ENCODE data around the gene EIF4ENIF1. TPM values are rescaled to one million over a fixed set of nuclear protein-coding genes. Genes with fewer than 3 reads are reported as not detected.
A peak's percentile ranks its signal among the peaks of the same experiment; 100 is the strongest.

Gene EIF4ENIF1
- total and polyA plus RNA-seq, 2 donors (not counting 1 experiment from before 2014, with no cell fraction given), result 13.9 to 25.7 TPM

- no peaks in the 10 kb centered on the region for H3K36me3 ChIP-seq (ENCODE audit: control insufficient read depth, insufficient read depth, low read length)
- no peaks in the 10 kb centered on the region for H4K20me1 ChIP-seq (ENCODE audit: control insufficient read depth, extremely low read depth, insufficient read depth, low read length)
- no peak overlapping the region for H3K4me2 ChIP-seq (ENCODE audit: extremely low read depth, insufficient read depth, low read length)
- TF ChIP-seq CTCF (conservative IDR thresholded peaks at IDR 0.05 in 1 of 2, IDR thresholded peaks at IDR 0.05 in 1 of 2; ENCODE audit: low read depth in 1 of 2, low read length in 2 of 2), result no peak
- no peak for TF ChIP-seq EZH2 (IDR thresholded peaks at IDR 0.05; ENCODE audit: low read length, missing control alignments)
- no peaks in the 10 kb centered on the region for H3K27me3 ChIP-seq (ENCODE audit: control insufficient read depth, insufficient read depth, low read length)
- H3K27ac ChIP-seq (ENCODE audit: insufficient read depth, low read length), result peak overlapping the region; percentile 37
- no peaks in the 10 kb centered on the region for H3K9me3 ChIP-seq (ENCODE audit: control insufficient read depth, insufficient read depth, low read depth, low read length)
- H3K4me1 ChIP-seq (ENCODE audit: control insufficient read depth, extremely low read depth, insufficient read depth, low read length), result peaks cover 4% of the 10 kb centered on the region
- peaks cover 3% of the 10 kb centered on the region for H3K79me2 ChIP-seq (ENCODE audit: control insufficient read depth, insufficient read depth, low read length)
- peak in 1 of 2 donors; percentile 62 for DNase-seq (ENCODE audit: low read depth in 2 of 2)
- no peak overlapping the region for H2AFZ ChIP-seq (ENCODE audit: low read length)
- H3K9ac ChIP-seq (ENCODE audit: insufficient read depth, low read length), result no peak overlapping the region
- H3K4me3 ChIP-seq (replicated peaks in 1 of 4; ENCODE audit: control extremely low read depth in 1 of 4, insufficient read depth in 1 of 4, low read depth in 3 of 4, low read length in 4 of 4), result no peak overlapping the region
Observed at GRCh38 chr22:31504282-31504681, 14.6 kb upstream of the EIF4ENIF1 start.

GRCh38 chr22:31503211-31503964 is 13.7 kb upstream of the EIF4ENIF1 start:
- H3K79me2 ChIP-seq (ENCODE audit: control insufficient read depth, insufficient read depth, low read length), result peaks cover 3% of the 10 kb centered on the region
- no peak for DNase-seq (ENCODE audit: low read depth in 2 of 2)
- peaks cover 4% of the 10 kb centered on the region for H3K4me1 ChIP-seq (ENCODE audit: control insufficient read depth, extremely low read depth, insufficient read depth, low read length)

GRCh38 chr22:31501738-31502137 is 12.1 kb upstream of the EIF4ENIF1 start:
- Histone ChIP-seq H3K27ac (ENCODE audit: insufficient read depth, low read length) (no peak overlapping the region), H3K9me3 (ENCODE audit: control insufficient read depth, insufficient read depth, low read depth, low read length) (no peaks in the 10 kb centered on the region), H3K36me3 (ENCODE audit: control insufficient read depth, insufficient read depth, low read length) (no peaks in the 10 kb centered on the region), H4K20me1 (ENCODE audit: control insufficient read depth, extremely low read depth, insufficient read depth, low read length) (no peaks in the 10 kb centered on the region), H3K4me2 (ENCODE audit: extremely low read depth, insufficient read depth, low read length) (no peak overlapping the region), H3K79me2 (ENCODE audit: control insufficient read depth, insufficient read depth, low read length) (peaks cover 10% of the 10 kb centered on the region), H3K27me3 (ENCODE audit: control insufficient read depth, insufficient read depth, low read length) (no peaks in the 10 kb centered on the region), H3K4me1 (ENCODE audit: control insufficient read depth, extremely low read depth, insufficient read depth, low read length) (peaks cover 4% of the 10 kb centered on the region), H2AFZ (ENCODE audit: low read length) (no peak overlapping the region), H3K9ac (ENCODE audit: insufficient read depth, low read length) (no peak overlapping the region), H3K4me3 (replicated peaks in 1 of 4; ENCODE audit: control extremely low read depth in 1 of 4, insufficient read depth in 1 of 4, low read depth in 3 of 4, low read length in 4 of 4) (no peak overlapping the region)
- DNase-seq (ENCODE audit: low read depth in 2 of 2), result no peak
- TF ChIP-seq EZH2 (IDR thresholded peaks at IDR 0.05; ENCODE audit: low read length, missing control alignments) (no peak), CTCF (conservative IDR thresholded peaks at IDR 0.05 in 1 of 2, IDR thresholded peaks at IDR 0.05 in 1 of 2; ENCODE audit: low read depth in 1 of 2, low read length in 2 of 2) (no peak)

More at GRCh38 chr22:31503211-31503964, 13.7 kb upstream of the EIF4ENIF1 start:
- Histone ChIP-seq H3K9ac (ENCODE audit: insufficient read depth, low read length) (no peak overlapping the region), H3K36me3 (ENCODE audit: control insufficient read depth, insufficient read depth, low read length) (no peaks in the 10 kb centered on the region), H3K27me3 (ENCODE audit: control insufficient read depth, insufficient read depth, low read length) (no peaks in the 10 kb centered on the region), H4K20me1 (ENCODE audit: control insufficient read depth, extremely low read depth, insufficient read depth, low read length) (no peaks in the 10 kb centered on the region), H3K27ac (ENCODE audit: insufficient read depth, low read length) (no peak overlapping the region), H3K9me3 (ENCODE audit: control insufficient read depth, insufficient read depth, low read depth, low read length) (no peaks in the 10 kb centered on the region), H3K4me2 (ENCODE audit: extremely low read depth, insufficient read depth, low read length) (no peak overlapping the region), H3K4me3 (replicated peaks in 1 of 4; ENCODE audit: control extremely low read depth in 1 of 4, insufficient read depth in 1 of 4, low read depth in 3 of 4, low read length in 4 of 4) (no peak overlapping the region), H2AFZ (ENCODE audit: low read length) (no peak overlapping the region)
- TF ChIP-seq EZH2 (IDR thresholded peaks at IDR 0.05; ENCODE audit: low read length, missing control alignments) (no peak), CTCF (conservative IDR thresholded peaks at IDR 0.05 in 1 of 2, IDR thresholded peaks at IDR 0.05 in 1 of 2; ENCODE audit: low read depth in 1 of 2, low read length in 2 of 2) (no peak)

Data from fibroblast of lung (primary cell).